Right kidney (tissue), 1 donor: ENCODE data around the gene NDUFB6.
"Not testable (repeated sequence)": the region's sequence is repeated elsewhere in the genome, so short reads cannot be mapped to it uniquely, and the experiment has no call there.

Experiments used
- DNase-seq: peaks from one replicate; pipeline ENCODE4 v3.0.0-alpha.2; 2016

NDUFB6 gene

DNA sequence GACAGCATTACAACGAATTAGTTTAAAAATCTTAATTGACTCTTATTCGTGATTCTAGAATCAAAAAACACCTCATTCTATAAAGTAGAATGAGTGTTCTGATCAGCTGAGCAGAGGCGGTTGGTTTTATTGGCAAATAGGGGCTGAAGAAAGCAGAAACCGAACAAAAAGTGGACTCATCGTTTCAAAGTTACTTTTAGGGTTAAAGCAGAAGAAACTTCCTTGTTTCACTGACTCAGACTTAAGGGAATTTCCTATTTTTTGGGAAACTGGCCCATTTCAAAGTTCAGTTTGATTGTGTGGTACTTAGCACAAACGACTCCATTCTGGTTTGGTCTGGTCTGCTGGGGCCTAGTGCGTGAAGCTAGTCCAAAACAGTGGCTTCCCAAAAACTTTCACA lies 862 bp upstream of the NDUFB6 start:
- DNase-seq: no peak

DNA sequence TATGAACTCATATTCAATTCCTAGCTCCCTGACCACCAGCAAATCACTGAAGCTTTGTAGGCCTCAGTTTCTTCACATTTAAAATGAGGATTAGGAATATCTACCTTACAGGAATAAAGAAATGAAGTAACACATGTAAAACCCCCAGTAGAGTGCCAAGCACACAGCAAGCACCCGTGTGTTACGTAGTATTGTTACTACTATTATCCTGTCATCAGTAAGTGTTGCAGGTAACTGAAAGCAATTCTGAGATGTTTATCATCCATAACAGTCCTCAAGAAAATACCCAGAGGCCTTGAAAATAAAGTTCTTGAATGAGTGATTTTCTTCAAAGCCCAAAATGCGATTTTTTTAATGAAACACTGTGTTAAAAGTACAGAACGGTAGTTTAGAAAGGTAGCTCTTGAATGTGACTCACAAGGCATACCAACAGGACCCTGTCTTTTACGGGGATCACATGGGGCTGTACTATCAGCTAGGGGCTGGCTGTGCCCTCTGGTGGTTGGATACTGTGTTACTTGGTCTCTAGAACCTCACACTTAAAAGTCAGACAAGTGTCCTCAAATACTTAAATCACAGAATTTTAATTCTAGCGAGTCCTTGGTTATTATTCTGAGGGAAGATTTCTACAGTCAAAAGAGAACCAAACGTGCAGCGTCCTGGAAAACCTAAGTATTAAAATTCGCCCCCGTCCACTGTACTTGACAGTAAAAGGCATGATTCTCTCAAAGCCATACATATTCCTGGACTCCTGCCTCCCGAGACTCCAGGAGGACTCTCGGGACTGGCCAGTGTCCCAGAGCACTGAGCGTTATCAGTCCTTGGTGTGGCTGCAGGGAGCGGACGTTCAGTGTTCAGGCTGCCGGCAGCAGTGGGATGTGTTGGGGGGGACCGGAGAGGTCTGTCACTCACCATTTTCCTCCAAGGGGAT lies 725 bp downstream of the NDUFB6 start:
- DNase-seq: no peak

DNA sequence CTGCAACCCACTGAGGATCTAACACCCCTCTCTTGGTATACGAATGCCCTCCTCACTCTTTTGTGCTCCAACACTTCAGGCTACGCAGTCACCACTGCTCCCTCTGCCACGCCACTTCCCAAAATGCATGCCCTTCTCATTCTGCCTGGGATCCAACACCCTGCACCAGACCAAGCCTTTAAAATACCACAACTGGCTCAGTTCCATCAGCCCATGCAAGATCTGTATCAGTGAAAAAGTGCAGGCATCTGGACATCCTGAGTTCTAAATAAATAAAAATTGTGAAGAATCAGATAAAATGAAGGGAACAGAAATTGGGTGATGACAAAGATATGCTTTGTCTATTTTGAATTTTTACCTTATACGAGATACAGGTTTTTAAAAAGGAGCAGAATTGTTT lies 2.7 kb downstream of the NDUFB6 start:
- no peak for DNase-seq

DNA sequence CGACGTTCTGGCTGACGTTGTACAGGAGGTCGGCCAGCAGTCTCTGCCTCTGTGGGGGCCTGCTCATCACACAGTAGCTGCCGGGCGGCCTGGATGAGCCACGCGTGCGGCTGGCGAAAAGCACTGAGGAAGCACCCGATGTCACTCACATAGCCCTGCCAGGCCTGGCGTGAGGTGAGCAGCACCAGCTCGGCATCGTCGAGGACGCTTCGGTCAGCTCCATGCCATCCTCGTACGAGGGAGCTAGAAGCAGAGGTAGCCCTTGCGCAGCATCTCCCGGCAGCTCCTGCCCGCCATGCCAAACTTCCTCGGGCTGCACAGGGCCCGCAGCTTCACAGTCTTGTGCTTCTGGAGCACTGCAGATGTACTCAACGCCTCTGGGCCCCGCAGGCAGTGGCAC lies 6.2 kb downstream of the NDUFB6 start:
- DNase-seq: no peak

DNA sequence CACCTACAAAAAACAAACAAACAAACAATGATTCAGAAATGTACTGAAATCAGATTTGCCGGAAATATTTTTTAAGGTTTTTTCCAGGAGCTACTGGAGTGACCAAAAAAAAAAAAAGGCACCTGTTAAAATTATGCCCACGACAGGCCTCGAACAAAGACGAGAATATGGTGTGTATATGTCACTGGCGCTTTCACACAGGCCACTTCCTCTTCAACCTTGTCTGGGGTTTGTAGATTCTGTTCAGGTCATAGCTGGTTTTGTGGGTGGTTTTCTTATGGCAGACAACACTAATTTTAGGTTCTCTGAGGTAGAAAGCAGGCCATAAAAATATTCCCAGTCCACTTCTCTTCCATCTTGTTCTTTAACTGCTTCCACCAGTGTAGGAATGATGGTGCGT lies 7.0 kb downstream of the NDUFB6 start:
- no peak for DNase-seq

DNA sequence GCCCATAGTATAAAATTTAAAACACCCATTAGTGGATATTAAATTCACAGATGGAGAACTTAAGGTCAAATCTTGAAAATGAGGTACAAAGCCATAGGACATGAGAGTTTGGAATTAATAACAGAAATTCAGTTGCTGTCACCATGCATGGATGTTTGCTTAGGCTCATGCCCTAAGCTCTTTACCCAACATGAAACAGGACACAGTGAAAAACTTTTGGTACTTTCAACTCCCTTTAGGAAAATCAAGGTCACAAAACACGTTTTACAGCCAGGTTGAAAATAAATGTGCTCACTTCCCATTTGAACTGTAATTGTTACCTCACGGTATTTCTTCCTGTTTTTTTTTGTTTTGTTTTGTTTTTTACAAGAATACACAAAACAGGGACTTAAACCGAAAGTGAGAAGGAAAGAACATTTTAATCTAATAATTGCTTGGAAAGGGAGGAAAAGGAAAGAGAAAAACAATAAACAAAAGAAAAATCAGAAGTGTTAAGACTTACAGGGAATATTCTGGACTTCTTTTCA lies 14.5 kb downstream of the NDUFB6 start:
- DNase-seq: no peak

DNA sequence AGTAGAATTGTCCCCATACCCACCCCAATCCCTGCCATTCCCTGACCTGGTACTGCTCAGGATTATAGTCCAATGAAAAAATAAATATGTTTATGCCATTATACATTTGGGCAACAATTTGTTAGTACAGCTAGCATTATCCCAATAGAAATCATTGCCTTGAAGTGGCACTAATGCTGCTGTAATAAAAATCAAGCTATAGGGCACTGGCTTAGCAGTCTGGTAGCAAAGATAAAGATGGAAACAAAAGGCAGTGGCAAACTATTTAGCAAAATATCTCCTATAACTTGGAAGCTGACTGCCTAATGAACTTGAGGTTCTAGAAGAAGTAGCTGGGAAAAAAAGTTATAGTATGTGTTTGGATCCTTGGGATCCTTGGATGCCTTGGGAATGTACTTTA lies 18.4 kb downstream of the NDUFB6 start:
- no peak for DNase-seq

DNA sequence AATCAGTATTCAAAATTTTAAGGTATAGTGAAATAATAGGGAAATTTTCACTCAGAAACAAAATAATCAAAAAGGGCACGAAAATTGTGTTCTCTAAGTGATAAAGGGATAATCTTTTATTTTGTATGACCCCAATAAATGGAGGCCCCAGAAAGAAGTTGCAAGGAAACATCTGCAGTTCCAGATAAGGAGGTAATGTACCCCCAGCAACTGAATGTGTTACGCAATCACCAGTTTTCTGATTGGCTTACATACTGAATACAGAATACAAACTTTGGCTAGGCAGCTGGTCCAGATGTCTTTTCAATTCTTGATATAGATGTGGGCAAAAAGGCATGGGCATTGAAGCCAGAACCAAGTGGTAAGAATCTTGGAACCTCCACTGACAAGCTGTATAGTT lies 18.9 kb downstream of the NDUFB6 start:
- DNase-seq: no peak

DNA sequence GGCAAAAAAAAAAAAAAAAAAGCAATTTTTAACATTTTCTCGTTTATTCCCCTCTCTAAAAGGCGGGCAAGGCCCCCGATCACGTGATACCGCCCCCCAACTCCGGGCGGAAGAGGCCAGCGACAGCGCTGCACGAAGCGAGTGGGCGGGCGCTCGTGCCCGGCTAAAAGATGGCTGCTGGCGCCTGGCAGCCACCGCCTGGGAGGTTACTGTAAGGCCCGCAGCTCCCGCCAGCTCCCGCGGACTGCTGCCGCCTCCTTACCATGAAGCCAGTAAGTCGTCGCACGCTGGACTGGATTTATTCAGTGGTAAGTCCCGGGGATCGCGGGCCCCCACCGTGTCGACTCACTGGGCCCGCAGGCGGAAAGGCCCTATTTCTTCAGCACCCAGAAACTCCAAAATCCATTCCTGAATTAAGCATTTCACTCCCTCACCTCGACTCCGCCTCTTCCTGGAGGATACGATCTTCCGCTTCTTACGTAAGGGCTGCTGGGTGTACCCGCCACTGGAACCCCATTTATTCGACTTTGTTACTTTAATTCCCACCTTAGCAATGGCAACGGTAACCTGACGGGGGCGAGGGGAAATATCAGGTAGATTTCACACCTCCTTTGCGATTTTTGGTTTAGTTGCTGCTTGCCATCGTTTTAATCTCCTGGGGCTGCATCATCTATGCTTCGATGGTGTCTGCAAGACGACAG lies 20.6 kb downstream of the NDUFB6 start, which contains the start of the genes SMIM27 and TOPORS:
Gene SMIM27 (plus strand): TSS at position 156 of the 701 bp plus-strand sequence. CDS start 108 bp downstream, at position 264.
Gene TOPORS (minus strand): TSS at position 415 of the 701 bp plus-strand sequence. CDS start 150 bp downstream, at position 265.
- DNase-seq: peak; percentile 99

DNA sequence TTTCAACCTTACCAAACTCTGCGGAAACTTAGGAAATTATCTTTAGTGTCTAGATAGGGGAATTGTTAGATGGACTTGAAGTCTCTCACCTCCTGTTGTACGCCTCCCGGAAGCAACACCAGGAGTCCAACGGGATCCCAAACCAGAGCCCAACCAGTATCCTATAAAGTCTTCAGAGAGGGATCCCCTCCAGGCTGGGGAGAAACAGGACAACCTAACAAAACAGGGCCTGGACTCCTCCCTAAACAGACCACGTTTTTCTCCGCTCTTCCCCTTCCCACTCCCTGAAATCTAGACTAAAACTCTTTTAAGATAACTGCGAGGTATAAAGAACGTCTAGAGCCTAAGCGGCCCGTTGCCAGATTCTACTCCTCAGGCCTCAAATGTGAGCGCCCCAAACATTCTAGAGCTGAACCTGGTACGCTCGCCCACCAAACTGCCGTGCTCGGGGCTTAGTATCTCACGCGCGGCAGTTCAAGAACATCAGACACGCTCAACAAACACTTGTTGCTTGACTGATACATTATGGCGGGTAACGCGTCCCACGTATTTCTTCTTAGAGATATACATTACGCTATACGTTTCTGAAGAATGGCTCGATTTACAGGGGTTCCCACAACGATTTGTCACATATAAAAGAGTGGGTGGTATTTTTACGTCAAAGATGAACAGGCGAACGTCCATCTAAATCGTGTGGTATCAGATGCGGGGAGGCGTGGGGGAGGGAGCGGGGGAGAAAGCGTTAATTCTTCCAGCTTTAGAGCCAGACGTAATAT lies 21.5 kb downstream of the NDUFB6 start:
- DNase-seq: no peak

DNA sequence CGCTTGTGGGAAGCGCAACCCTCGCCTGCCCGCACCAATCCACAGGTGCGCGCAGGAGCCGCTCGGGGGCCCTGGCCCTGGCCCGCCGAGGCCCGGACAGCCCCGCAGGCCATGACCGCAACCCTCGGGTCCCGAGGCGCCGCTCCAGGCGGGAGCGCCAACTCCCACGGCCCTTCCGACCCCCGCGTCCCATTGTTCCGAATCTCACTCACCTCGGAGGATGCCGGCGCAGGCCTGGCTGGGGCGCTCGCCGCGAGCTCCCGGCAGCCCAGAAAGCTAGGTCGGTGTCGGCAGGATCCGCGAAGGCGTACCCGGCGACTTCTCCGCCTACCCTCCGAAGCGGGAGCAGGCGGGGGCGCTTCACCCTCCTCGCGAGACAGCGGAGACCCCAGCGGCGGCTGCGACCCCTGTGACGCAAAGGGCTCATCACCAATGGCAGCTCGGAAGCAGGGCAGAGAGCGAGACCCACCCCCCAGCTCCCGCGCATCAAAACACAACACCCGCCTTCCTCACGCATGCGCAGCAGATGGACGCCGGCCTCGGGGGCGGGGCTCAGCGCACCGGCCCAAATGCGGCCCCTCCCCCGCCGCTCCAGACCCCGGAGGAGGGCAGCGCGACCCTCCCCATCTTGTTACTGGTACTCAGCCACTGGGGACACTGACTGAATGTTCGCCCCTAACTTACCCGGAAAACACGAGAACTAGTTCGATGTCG lies 22.2 kb downstream of the NDUFB6 start:
- DNase-seq: peak; percentile 97

DNA sequence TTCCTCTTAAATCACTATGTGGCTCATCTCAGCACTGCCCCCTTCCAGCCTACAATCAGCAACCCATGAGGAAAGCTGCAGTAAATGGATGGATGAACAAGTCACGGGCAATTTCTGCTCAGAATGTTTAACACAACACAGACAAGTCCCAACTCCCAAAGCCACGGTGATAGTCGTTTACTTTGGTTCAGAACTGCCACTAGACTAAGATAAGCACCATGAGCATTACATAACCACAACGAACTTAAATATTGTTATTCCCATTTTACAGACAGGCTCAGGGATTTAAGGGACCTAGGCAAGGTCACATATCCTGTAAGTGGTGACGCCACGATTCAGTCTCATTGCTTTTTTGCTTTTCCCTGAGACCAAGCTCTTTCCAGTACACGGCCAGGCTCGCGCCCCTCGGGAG lies 22.8 kb downstream of the NDUFB6 start:
- DNase-seq: no peak

DNA sequence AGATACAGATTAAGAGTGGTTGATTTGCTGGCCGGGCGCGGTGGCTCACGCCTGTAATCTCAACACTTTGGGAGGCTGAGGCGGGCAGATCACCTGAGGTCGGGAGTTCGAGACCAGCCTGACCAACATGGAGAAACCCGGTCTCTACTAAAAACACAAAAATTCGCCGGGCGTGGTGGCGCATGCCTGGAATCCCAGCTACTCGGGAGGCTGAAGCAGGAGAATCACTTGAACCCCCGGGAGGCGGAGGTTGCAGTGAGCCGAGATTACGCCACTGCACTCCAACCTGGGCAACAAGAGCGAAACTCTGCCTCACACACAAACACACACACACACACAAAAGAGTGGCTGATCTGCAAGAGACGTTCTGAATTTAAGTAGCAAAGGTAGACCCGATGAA lies 24.7 kb downstream of the NDUFB6 start:
- not testable (repeated sequence) for DNase-seq

DNA sequence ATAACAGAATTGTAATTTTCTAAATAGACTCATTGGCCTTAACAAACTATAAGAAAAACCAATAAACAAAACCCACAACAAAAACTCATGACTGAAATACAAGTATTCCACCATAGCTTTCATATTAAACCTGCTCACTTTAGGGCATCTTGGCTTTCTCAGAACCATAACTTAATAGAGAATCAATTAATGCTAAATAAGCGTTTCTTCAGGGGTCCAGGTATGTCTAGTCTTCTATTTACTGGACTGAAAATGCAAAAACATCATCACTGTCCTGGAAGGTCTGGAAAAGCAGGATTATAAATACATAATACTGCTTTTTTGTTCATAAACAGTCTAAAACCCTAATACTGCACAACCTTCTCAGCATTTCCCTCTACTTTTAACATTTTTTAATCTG lies 27.1 kb downstream of the NDUFB6 start:
- no peak for DNase-seq

DNA sequence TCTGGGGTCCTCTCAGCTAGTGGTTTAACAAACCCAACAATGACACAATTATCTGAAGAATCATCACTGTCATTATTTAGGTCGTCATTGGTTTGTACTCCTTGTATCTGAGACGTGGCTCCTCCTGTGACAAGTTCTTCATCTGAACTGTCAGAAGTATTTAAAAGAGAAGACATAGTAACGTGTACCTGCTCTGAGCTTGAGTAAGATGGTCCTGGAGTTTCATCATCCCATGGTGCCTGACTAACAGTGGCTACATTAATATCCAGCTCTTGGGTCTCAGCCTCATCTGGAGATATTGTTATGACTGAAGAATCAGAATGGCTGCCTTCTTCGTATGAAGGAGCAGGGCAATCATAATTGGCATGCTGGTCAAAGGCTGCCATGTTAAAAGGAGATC lies 29.9 kb downstream of the NDUFB6 start:
- DNase-seq: no peak

DNA sequence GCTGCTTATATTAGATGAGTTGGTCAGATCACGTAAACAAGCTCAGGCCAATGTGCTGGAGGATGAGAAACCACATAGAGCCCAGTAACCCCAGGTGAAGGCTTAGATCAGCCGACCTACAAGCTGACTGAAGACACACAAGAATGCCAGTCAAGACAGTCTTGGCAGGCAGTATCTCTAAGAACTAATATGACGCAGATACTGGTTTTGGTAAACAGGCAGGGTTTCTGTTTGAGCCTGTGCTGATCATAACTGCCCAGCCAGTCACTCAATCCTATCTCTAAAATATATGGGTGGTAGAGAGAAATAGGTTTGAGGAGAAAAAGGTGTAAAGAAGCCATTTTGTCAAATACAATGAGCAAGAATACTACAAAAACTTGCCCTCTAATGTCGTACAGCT lies 39.1 kb downstream of the NDUFB6 start:
- no peak for DNase-seq

DNA sequence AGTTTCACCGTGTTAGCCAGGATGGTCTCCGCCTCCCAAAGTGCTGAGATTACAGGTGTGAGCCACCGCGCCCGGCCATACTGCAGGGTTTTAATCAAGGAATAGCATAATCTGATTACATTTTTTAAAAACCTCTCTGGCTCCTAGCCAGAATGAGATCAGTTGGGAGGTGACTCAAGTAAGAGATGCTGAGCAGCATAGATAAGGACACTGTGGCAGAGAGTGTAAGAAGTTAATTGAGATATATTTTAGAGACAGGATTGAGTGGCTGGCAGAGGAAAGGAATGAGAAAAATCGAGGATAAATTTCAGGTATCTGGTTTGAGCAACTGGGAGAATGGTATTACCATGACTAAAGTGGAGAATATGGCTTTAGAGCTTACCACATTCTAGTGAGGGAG lies 39.6 kb downstream of the NDUFB6 start:
- no peak for DNase-seq

DNA sequence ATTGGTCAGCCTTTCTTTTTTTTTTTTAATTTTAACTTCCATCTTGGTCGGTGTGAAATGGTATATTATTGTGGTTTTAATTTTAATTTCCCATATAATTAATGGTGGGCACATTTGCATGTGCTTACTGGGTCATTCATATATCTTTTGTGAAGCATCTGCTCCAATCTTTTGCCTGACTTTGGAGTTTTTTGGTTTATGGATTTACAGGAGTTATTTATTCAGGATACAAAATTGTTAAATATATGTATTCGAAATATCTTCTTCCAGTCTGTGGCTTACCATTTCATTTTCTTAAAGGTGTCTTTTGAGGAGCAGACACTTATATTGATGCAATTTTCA lies 46.3 kb downstream of the NDUFB6 start:
- DNase-seq: no peak

DNA sequence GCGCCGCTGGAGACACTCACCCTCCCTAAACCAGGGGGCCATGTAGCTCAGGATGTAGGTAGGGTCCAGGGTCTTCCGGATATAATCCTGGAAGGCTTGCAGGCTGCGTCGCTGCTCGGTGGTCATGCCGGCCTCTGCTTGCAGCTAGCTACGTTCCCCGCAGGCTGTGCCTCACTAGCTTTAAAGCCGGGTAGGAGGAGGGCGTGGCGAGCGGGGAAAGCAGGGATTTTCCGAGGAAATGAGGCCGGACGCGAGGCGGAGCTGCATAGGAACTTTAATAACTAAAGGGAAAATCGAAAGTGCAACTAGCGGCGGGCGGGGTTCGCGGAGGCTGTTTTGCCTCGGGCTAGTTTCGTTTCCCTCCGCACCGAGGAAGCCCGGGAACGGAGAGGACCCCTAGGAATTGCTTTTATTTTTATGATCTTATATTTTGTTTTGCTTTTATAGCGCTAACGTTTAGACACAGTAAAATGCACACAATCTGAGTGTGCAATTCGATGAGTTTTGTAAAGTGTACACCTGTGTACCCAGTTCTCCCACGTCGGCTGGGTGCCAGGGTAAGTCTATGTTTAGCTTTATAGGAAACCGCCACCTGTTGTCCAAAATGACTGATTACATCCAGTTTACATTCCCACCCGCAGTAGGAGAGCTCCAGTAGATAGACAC lies 46.8 kb downstream of the NDUFB6 start, which contains the start of gene RIGI:
Gene RIGI (minus strand): TSS at position 156 of the 666 bp plus-strand sequence. CDS start 30 bp downstream, at position 126.
- DNase-seq: peak; percentile 92

DNA sequence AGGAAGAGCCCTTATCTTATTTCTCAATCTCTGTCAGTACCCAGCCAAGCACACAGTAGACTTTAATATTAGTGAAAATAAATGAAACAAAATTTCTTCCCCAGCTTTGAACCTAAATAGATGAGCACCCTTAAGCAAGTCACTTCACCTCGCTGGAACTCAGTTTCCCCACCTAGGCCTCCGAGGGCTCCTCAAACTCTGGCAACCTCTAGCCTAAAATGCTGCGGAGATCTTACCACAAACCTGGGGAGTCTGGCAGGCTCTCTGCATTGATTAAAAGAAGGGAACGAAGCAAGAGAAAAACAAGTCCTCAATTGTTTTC lies 47.3 kb downstream of the NDUFB6 start:
- DNase-seq: no peak
